HUES6 (cell line): ENCODE measurements around the gene SLC30A1.

Experiments used
- H3K27ac ChIP-seq: 2 replicates; pipeline ENCODE4 v1.7.0; 2013; ENCODE audit warnings: low read depth, mild to moderate bottlenecking, low read length, inconsistent platforms
- H3K27me3 ChIP-seq: 2 replicates; pipeline ENCODE4 v1.6.1; 2013; ENCODE audit warnings: low read length; ENCODE audit not compliant: control insufficient read depth, insufficient read depth
- H3K36me3 ChIP-seq: 2 replicates; pipeline ENCODE4 v1.6.1; 2013; ENCODE audit warnings: low read length; ENCODE audit not compliant: control insufficient read depth, insufficient read depth
- H3K4me1 ChIP-seq: 2 replicates; pipeline ENCODE4 v1.6.1; 2013; ENCODE audit warnings: low read length; ENCODE audit not compliant: control insufficient read depth, insufficient read depth
- H3K4me3 ChIP-seq: 2 replicates; pipeline ENCODE4 v1.5.1; 2013; ENCODE audit warnings: low read depth, low read length
- H3K9ac ChIP-seq: one replicate; pipeline ENCODE4 v1.6.1; 2013; ENCODE audit warnings: mild to moderate bottlenecking, low read length
- H3K9me3 ChIP-seq: 2 replicates; pipeline ENCODE4 v1.6.1; 2013; ENCODE audit warnings: low read depth, low read length; ENCODE audit not compliant: control insufficient read depth, insufficient read depth

Gene SLC30A1

DNA sequence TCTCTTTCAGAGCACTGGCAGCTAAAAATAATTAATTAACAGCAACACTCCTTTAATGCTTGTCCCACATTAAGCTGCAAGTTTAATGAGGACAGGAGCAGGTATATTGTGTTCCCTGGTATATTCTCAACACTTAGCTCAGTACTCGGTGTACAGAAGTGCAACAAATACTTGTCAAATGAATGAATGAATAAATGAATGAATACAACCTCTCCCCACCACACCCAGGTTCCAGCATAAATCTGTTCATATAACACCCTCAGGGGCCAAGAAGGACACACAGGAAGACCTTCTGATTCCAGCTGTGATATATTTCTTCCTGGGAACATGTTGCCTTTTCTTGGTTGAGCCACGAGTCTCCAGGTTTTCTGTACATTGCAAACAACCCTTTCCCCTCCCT lies 48.9 kb downstream of the SLC30A1 start:
- Histone ChIP-seq H3K9me3 (no peaks in the 10 kb centered on the region), H3K9ac (no peak overlapping the region), H3K27me3 (no peaks in the 10 kb centered on the region), H3K27ac (no peak overlapping the region), H3K4me3 (no peak overlapping the region), H3K36me3 (no peaks in the 10 kb centered on the region), H3K4me1 (peaks cover 5% of the 10 kb centered on the region; the same call in 1 of the 2 replicates)

DNA sequence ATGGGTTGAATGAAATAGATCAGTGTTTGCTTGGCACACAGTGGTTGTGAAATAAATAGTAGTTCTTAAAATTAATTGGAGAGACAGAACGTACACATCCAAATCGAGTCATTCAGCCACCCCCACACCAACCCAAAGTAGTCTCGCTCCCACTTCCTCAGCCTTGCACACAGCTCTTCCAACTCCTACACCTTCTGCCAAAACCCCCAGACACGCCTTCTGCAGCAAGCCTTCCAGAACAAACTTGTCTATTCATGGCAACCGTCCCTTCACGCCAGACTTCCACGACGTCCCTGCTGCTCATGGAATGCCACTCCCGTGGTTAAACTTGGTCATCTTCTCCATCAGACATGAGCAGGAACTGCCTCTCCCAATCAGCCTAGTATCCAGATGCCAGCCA lies 49.5 kb downstream of the SLC30A1 start:
- Histone ChIP-seq H3K4me1 (peaks cover 6% of the 10 kb centered on the region; the same call in 1 of the 2 replicates), H3K9ac (no peak overlapping the region), H3K27me3 (no peaks in the 10 kb centered on the region), H3K36me3 (no peaks in the 10 kb centered on the region), H3K27ac (no peak overlapping the region), H3K4me3 (no peak overlapping the region), H3K9me3 (no peaks in the 10 kb centered on the region)

DNA sequence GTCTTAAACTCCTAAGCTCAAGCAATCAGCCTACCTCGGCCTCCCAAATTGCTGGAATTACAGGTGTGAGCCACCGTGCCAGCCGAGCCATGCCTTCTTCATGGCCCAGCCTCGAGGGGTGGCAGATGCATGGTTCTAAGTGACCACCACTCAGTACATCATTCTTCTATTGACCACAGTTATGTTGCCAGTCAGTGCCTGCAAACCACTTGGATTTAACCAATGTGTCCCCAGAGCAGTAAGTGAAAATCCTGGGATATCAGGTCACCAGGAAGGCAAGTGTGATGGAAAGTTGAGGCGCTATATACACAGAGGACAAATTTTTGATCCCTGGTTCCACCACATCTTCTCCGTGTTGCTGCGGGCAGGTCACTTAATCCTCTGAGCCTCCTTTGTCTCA lies 50.0 kb downstream of the SLC30A1 start:
- Histone ChIP-seq H3K27ac (no peak overlapping the region), H3K4me1 (peaks cover 6% of the 10 kb centered on the region; the same call in 1 of the 2 replicates), H3K9ac (no peak overlapping the region), H3K27me3 (no peaks in the 10 kb centered on the region), H3K9me3 (no peaks in the 10 kb centered on the region), H3K4me3 (no peak overlapping the region), H3K36me3 (no peaks in the 10 kb centered on the region)

DNA sequence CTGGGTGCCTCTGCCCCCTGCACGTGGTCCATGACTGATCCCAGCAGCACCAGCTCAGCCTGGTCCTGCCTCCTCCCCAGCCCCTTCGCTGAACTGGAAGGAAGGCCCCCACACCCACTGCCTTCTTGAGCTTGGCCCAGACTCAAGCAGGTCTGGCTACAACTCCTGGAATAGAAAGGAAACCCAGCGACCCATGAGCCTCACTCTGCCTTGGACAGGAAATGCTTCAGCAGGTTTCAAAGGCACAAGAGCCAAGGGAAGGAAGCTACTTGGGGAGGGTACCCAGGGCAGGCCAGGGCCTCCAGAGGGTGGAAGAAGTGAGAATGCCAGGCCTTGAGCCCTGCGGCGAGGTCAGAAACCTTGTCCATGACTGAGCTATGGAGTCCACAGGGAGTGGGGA lies 51.1 kb downstream of the SLC30A1 start:
- no peak overlapping the region for H3K9ac ChIP-seq
- H3K27ac ChIP-seq = no peak overlapping the region
- H3K36me3 ChIP-seq = no peaks in the 10 kb centered on the region
- no peaks in the 10 kb centered on the region for H3K27me3 ChIP-seq
- H3K4me1 ChIP-seq = peaks cover 6% of the 10 kb centered on the region; the same call in 1 of the 2 replicates
- no peak overlapping the region for H3K4me3 ChIP-seq
- no peaks in the 10 kb centered on the region for H3K9me3 ChIP-seq

DNA sequence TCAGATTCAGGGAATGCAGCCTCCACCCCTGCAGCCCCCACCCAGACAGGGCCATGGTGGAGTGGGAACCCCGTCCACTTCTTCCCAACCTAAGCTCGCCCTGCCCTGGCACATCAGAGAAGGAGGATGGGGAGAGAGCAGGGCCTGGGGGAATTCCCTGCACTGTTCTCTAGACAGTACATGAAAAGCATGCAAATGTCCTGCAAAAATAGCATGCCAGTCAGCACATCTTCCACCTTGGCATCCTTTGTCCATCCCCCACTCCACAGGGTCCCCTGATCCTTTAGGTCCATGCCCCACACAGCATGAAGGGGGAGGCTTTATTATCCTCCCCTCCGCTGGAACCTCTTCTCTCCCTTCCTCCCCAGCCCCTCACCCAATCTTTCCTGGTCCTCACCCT lies 52.0 kb downstream of the SLC30A1 start:
- Histone ChIP-seq H3K9me3 (no peaks in the 10 kb centered on the region), H3K27me3 (no peaks in the 10 kb centered on the region), H3K4me3 (no peak overlapping the region), H3K9ac (no peak overlapping the region), H3K36me3 (no peaks in the 10 kb centered on the region), H3K4me1 (peaks cover 9% of the 10 kb centered on the region; the same call in 1 of the 2 replicates), H3K27ac (no peak overlapping the region)

DNA sequence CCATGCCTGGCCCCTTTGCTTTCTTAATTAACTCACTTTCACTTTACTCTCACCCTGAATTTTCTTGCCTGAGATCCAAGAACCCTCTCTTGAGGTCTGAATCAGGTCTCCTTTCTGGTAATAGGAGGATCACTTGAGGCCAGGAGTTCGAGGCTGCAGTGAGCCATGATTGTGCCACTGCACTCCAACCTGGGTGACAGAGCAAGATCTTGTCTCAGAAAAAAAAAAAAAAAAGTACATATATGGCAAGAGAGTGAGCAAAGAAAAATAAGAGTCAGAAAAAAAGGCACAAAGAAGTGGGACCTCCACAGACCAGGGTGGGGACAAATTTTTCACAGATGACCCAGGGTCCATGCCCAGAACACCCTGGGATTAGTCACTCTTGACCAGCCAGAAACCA lies 52.9 kb downstream of the SLC30A1 start:
- H3K27ac ChIP-seq = no peak overlapping the region
- no peaks in the 10 kb centered on the region for H3K9me3 ChIP-seq
- H3K4me1 ChIP-seq = peaks cover 9% of the 10 kb centered on the region; the same call in 1 of the 2 replicates
- H3K9ac ChIP-seq = no peak overlapping the region
- no peaks in the 10 kb centered on the region for H3K36me3 ChIP-seq
- no peak overlapping the region for H3K4me3 ChIP-seq
- no peaks in the 10 kb centered on the region for H3K27me3 ChIP-seq

DNA sequence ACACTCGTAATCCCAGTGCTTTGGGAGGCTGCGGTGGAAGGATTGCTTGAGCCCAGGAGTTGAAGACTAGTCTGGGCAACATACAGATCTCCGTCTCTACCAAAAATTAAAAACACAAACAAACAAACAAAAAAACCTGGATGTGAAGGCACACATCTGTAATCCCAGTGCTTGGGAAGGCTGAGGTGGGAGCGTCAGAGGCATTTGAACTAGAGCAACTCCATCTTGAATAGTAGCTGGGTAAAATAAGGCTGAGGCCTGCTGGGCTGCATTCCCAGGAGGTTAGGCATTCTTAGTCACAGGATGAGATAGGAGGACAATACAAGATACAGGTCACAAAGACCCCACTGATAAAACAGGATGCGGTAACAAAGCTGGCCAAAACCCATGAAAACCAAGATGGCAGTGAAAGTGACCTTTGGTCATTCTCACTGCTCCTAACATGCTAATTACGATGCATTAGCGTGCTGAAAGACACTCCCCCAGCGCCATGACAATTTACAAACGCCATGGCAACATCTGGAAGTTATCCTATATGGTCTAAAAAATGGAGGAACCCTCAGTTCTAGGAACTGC lies 53.8 kb downstream of the SLC30A1 start:
- Histone ChIP-seq H3K9ac (no peak overlapping the region), H3K27me3 (0 out of 2 replicates have a peak, but pooled peaks cover 4% of the 10 kb centered on the region), H3K4me1 (peaks cover 9% of the 10 kb centered on the region; the same call in 1 of the 2 replicates), H3K9me3 (no peaks in the 10 kb centered on the region), H3K4me3 (no peak overlapping the region), H3K36me3 (no peaks in the 10 kb centered on the region), H3K27ac (no peak overlapping the region)

DNA sequence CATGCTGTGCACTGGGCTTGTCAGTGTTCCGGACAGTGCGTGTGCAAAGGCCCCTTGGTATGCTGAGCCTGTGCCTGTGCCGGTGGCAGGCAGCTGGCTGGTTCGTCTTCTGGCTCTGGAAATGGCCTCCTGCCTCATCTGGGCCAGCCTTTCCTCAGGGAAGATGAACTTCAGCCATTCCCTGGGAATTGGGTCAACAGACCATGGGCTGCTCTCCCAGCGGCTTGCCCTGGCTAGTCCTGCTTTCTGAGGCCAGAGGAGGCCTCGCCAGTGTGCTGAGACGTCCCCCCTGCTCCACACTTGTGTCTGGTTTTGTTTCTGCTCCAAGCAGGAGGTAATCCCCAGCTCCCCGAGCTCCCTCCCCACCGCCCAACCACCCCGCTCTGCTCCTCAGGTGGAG lies 54.4 kb downstream of the SLC30A1 start:
- Histone ChIP-seq H3K27ac (no peak overlapping the region), H3K4me1 (peaks cover 9% of the 10 kb centered on the region; the same call in 1 of the 2 replicates), H3K36me3 (no peaks in the 10 kb centered on the region), H3K9me3 (no peaks in the 10 kb centered on the region), H3K4me3 (no peak overlapping the region), H3K9ac (no peak overlapping the region), H3K27me3 (0 out of 2 replicates have a peak, but pooled peaks cover 4% of the 10 kb centered on the region)

DNA sequence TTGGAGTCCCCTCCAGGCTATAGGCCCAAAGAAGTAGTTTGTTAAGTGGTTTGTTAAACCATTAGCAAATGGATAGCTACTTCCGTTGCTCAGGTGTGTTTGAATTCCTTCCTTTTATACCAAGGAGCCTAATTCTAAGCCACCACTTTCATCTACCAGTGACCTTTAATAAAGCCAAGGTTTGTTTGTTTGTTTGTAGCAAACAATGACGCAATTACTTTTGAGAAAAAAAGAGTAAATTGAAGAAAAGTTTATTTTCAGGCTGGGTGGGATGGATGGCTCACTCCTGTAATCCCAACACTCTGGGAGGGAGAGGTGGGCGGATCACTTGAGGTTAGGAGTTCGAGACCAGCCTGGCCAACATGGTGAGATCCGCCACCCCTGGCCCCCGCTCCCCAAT lies 56.2 kb downstream of the SLC30A1 start:
- no peak overlapping the region for H3K9ac ChIP-seq
- no peaks in the 10 kb centered on the region for H3K36me3 ChIP-seq
- no peaks in the 10 kb centered on the region for H3K9me3 ChIP-seq
- H3K4me1 ChIP-seq = peaks cover 9% of the 10 kb centered on the region; the same call in 1 of the 2 replicates
- H3K4me3 ChIP-seq = no peak overlapping the region
- 0 out of 2 replicates have a peak, but pooled peaks cover 4% of the 10 kb centered on the region for H3K27me3 ChIP-seq
- H3K27ac ChIP-seq = no peak overlapping the region
